ENCODE data around the gene NUDT22. TPM values are rescaled to one million over a fixed set of nuclear protein-coding genes. Genes with fewer than 3 reads are reported as not detected.

Gene NUDT22
- total and polyA plus RNA-seq, 2 experiments from 2014 or later, result 33.9 to 67.0 TPM

DNA sequence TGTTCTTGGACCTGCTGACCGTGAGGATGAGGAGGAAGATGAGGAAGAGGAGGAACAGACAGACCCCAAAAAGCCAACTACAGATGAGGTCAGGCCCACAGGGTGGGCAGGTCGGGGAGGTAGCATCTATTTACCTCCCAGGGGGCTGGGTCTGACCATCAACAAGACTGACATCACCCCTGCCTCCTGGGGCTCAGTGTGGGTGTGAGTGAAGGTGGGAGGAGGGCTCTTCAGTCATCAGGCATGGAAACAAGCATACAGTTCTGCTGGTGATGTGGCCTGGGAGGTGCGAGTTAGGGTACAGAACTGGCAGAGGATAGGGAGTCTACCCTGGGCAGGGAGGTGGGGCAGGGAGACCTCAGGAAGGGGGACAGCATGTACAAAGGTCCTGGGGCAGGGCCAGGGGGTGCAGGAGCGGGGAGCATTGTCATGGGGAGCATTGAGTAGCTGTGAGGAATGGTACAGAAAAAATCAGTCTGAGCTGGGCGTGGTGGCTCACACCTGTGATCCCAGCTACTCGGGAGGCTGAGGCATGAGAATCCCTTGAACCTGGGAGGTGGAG is 34.2 kb downstream of the NUDT22 start:
- ATAC-seq (no peak), DNase-seq (ENCODE audit: low spot score) (no peak)
- 0 out of 2 replicates have a peak, but pooled peaks cover 4% of the 10 kb centered on the region for H4K20me1 ChIP-seq (replicated peaks; ENCODE audit: insufficient read depth)
- Mint-ChIP-seq H3K4me3 (no peak overlapping the region), H3K36me3 (ENCODE audit: low read depth) (peaks cover 64% of the 10 kb centered on the region), H3K27me3 (ENCODE audit: insufficient read depth, low read depth, poor library complexity) (peaks cover 11% of the 10 kb centered on the region), H3K4me1 (peaks cover 7% of the 10 kb centered on the region; the same call in 2 of the 3 replicates), H3K27ac (no peak overlapping the region), H3K9me3 (no peaks in the 10 kb centered on the region)
- no peak overlapping the region for H3K4me3 ChIP-seq
- no peak overlapping the region for H3K4me2 ChIP-seq
- H3K4me1 ChIP-seq (ENCODE audit: insufficient read depth), result no peaks in the 10 kb centered on the region
- no peak overlapping the region for H3K27ac ChIP-seq (ENCODE audit: low read depth)
- TF ChIP-seq, protein P1, sequence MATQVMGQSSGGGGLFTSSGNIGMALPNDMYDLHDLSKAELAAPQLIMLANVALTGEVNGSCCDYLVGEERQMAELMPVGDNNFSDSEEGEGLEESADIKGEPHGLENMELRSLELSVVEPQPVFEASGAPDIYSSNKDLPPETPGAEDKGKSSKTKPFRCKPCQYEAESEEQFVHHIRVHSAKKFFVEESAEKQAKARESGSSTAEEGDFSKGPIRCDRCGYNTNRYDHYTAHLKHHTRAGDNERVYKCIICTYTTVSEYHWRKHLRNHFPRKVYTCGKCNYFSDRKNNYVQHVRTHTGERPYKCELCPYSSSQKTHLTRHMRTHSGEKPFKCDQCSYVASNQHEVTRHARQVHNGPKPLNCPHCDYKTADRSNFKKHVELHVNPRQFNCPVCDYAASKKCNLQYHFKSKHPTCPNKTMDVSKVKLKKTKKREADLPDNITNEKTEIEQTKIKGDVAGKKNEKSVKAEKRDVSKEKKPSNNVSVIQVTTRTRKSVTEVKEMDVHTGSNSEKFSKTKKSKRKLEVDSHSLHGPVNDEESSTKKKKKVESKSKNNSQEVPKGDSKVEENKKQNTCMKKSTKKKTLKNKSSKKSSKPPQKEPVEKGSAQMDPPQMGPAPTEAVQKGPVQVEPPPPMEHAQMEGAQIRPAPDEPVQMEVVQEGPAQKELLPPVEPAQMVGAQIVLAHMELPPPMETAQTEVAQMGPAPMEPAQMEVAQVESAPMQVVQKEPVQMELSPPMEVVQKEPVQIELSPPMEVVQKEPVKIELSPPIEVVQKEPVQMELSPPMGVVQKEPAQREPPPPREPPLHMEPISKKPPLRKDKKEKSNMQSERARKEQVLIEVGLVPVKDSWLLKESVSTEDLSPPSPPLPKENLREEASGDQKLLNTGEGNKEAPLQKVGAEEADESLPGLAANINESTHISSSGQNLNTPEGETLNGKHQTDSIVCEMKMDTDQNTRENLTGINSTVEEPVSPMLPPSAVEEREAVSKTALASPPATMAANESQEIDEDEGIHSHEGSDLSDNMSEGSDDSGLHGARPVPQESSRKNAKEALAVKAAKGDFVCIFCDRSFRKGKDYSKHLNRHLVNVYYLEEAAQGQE (IDR thresholded peaks at IDR 0.05; ENCODE audit: unreplicated experiment), result no peak
- TF ChIP-seq NANOG (IDR thresholded peaks at IDR 0.05; ENCODE audit: borderline replicate concordance) (no peak), ZNF331 (CRISPR knock-in tag; IDR thresholded peaks at IDR 0.05; ENCODE audit: low read depth) (no peak), EZH2 (IDR thresholded peaks at IDR 0.05; ENCODE audit: low read depth, unreplicated experiment) (no peak), JUNB (IDR thresholded peaks at IDR 0.05; ENCODE audit: unreplicated experiment) (no peak), POLR2AphosphoS5 (IDR thresholded peaks at IDR 0.05; ENCODE audit: low read depth) (no peak), EZH2phosphoT487 (IDR thresholded peaks at IDR 0.05; ENCODE audit: unreplicated experiment) (no peak), ZNF114 (CRISPR knock-in tag; IDR thresholded peaks at IDR 0.05) (no peak), STAT1 (IDR thresholded peaks at IDR 0.05; ENCODE audit: unreplicated experiment) (no peak), CREB1 (CRISPR knock-in tag; IDR thresholded peaks at IDR 0.05; ENCODE audit: low read depth) (no peak)
- TF ChIP-seq, protein P2, sequence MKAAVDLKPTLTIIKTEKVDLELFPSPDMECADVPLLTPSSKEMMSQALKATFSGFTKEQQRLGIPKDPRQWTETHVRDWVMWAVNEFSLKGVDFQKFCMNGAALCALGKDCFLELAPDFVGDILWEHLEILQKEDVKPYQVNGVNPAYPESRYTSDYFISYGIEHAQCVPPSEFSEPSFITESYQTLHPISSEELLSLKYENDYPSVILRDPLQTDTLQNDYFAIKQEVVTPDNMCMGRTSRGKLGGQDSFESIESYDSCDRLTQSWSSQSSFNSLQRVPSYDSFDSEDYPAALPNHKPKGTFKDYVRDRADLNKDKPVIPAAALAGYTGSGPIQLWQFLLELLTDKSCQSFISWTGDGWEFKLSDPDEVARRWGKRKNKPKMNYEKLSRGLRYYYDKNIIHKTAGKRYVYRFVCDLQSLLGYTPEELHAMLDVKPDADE (IDR thresholded peaks at IDR 0.05), result no peak
- TF ChIP-seq, protein P3, sequence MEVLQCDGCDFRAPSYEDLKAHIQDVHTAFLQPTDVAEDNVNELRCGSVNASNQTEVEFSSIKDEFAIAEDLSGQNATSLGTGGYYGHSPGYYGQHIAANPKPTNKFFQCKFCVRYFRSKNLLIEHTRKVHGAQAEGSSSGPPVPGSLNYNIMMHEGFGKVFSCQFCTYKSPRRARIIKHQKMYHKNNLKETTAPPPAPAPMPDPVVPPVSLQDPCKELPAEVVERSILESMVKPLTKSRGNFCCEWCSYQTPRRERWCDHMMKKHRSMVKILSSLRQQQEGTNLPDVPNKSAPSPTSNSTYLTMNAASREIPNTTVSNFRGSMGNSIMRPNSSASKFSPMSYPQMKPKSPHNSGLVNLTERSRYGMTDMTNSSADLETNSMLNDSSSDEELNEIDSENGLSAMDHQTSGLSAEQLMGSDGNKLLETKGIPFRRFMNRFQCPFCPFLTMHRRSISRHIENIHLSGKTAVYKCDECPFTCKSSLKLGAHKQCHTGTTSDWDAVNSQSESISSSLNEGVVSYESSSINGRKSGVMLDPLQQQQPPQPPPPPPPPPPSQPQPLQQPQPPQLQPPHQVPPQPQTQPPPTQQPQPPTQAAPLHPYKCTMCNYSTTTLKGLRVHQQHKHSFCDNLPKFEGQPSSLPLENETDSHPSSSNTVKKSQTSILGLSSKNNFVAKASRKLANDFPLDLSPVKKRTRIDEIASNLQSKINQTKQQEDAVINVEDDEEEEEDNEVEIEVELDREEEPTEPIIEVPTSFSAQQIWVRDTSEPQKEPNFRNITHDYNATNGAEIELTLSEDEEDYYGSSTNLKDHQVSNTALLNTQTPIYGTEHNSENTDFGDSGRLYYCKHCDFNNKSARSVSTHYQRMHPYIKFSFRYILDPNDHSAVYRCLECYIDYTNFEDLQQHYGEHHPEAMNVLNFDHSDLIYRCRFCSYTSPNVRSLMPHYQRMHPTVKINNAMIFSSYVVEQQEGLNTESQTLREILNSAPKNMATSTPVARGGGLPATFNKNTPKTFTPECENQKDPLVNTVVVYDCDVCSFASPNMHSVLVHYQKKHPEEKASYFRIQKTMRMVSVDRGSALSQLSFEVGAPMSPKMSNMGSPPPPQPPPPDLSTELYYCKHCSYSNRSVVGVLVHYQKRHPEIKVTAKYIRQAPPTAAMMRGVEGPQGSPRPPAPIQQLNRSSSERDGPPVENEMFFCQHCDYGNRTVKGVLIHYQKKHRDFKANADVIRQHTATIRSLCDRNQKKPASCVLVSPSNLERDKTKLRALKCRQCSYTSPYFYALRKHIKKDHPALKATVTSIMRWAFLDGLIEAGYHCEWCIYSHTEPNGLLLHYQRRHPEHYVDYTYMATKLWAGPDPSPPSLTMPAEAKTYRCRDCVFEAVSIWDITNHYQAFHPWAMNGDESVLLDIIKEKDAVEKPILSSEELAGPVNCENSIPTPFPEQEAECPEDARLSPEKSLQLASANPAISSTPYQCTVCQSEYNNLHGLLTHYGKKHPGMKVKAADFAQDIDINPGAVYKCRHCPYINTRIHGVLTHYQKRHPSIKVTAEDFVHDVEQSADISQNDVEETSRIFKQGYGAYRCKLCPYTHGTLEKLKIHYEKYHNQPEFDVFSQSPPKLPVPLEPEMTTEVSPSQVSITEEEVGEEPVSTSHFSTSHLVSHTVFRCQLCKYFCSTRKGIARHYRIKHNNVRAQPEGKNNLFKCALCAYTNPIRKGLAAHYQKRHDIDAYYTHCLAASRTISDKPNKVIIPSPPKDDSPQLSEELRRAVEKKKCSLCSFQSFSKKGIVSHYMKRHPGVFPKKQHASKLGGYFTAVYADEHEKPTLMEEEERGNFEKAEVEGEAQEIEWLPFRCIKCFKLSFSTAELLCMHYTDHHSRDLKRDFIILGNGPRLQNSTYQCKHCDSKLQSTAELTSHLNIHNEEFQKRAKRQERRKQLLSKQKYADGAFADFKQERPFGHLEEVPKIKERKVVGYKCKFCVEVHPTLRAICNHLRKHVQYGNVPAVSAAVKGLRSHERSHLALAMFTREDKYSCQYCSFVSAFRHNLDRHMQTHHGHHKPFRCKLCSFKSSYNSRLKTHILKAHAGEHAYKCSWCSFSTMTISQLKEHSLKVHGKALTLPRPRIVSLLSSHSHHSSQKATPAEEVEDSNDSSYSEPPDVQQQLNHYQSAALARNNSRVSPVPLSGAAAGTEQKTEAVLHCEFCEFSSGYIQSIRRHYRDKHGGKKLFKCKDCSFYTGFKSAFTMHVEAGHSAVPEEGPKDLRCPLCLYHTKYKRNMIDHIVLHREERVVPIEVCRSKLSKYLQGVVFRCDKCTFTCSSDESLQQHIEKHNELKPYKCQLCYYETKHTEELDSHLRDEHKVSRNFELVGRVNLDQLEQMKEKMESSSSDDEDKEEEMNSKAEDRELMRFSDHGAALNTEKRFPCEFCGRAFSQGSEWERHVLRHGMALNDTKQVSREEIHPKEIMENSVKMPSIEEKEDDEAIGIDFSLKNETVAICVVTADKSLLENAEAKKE (CRISPR knock-in tag; IDR thresholded peaks at IDR 0.05), result no peak
- TF ChIP-seq, protein P4, sequence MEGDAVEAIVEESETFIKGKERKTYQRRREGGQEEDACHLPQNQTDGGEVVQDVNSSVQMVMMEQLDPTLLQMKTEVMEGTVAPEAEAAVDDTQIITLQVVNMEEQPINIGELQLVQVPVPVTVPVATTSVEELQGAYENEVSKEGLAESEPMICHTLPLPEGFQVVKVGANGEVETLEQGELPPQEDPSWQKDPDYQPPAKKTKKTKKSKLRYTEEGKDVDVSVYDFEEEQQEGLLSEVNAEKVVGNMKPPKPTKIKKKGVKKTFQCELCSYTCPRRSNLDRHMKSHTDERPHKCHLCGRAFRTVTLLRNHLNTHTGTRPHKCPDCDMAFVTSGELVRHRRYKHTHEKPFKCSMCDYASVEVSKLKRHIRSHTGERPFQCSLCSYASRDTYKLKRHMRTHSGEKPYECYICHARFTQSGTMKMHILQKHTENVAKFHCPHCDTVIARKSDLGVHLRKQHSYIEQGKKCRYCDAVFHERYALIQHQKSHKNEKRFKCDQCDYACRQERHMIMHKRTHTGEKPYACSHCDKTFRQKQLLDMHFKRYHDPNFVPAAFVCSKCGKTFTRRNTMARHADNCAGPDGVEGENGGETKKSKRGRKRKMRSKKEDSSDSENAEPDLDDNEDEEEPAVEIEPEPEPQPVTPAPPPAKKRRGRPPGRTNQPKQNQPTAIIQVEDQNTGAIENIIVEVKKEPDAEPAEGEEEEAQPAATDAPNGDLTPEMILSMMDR (conservative IDR thresholded peaks at IDR 0.05; ENCODE audit: low read depth in 2 of 2), result no peak
- no peaks in the 10 kb centered on the region for H3K9me2 ChIP-seq (ENCODE audit: insufficient read depth)
- no peak overlapping the region for H2AFZ ChIP-seq
- H3K36me3 ChIP-seq (ENCODE audit: insufficient read depth), result peaks cover 11% of the 10 kb centered on the region
- H3K27me3 ChIP-seq (ENCODE audit: insufficient read depth), result no peaks in the 10 kb centered on the region
- H3F3A ChIP-seq (replicated peaks; ENCODE audit: low read depth), result 0 out of 2 replicates have a peak, but pooled peaks cover 4% of the 10 kb centered on the region
- no peaks in the 10 kb centered on the region for H3K79me2 ChIP-seq (replicated peaks; ENCODE audit: insufficient read depth)

Measured in GM23338 (cell line).